GM19468 (cell line): ENCODE results near the gene IL10.

Experiments
- ATAC-seq: cut with Tn5 transposase; IDR thresholded peaks from one replicate; pipeline ENCODE4 v1.9.1; 2021; ENCODE audit warnings: mild to moderate bottlenecking, moderate library complexity, moderate number of reproducible peaks; ENCODE audit not compliant: unreplicated experiment; ENCODE audit errors: extremely low read depth

Gene IL10

GRCh38 chr1:206738370-206739366, 33.6 kb downstream of the IL10 start:
- no peak for ATAC-seq

- no peak for ATAC-seq
These were observed 34.5 kb downstream of the IL10 start for GRCh38 chr1:206737729-206738201.

- no peak for ATAC-seq
These were observed 35.2 kb downstream of the IL10 start for GRCh38 chr1:206736878-206737728.

GRCh38 chr1:206735553-206736031, 36.7 kb downstream of the IL10 start:
- ATAC-seq = no peak

- ATAC-seq = no peak
These were observed 37.7 kb downstream of the IL10 start for GRCh38 chr1:206734499-206735142.

- no peak for ATAC-seq
These were observed 39.3 kb downstream of the IL10 start for GRCh38 chr1:206732992-206733391.

- ATAC-seq = no peak
These were observed 39.8 kb downstream of the IL10 start for GRCh38 chr1:206732508-206732907.

GRCh38 chr1:206729507-206729906, 42.8 kb downstream of the IL10 start:
- ATAC-seq = no peak

GRCh38 chr1:206729050-206729449, 43.2 kb downstream of the IL10 start:
- ATAC-seq = no peak

- no peak for ATAC-seq
These were observed 43.7 kb downstream of the IL10 start for GRCh38 chr1:206728697-206728987.

GRCh38 chr1:206727981-206728696, 44.2 kb downstream of the IL10 start:
- no peak for ATAC-seq

- no peak for ATAC-seq
These were observed 47.0 kb downstream of the IL10 start for GRCh38 chr1:206725109-206725963.

GRCh38 chr1:206723805-206724472, 48.4 kb downstream of the IL10 start:
- no peak for ATAC-seq

GRCh38 chr1:206723462-206723804, 48.9 kb downstream of the IL10 start:
- ATAC-seq = no peak

GRCh38 chr1:206722751-206723461, 49.4 kb downstream of the IL10 start:
- no peak for ATAC-seq

- ATAC-seq = no peak
These were observed 50.8 kb downstream of the IL10 start for GRCh38 chr1:206721454-206721853.

GRCh38 chr1:206719169-206719839, 53.0 kb downstream of the IL10 start:
- ATAC-seq = no peak
